ENCODE data around the gene NEB.

NEB gene

DNA sequence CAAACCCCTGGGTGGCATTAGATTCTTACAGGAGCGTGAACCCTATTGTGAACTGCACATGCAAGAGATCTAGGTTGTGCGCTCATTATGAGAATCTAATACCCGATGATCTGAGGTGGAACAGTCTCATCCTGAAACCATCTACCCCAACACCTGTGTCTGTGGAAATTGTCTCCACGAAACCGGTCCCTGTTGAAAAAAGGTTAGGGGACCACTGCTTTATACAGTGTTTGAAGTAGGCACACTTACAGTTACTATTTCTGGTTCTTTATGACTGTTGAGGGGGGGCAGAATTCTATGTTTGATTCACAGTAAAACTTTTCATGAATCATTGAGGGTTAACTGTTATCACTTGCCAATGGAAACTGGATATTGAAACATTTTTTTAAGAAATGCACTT lies 252.5 kb downstream of the NEB start:
- DNase-seq (ENCODE audit: low read depth, low spot score): no peak

DNA sequence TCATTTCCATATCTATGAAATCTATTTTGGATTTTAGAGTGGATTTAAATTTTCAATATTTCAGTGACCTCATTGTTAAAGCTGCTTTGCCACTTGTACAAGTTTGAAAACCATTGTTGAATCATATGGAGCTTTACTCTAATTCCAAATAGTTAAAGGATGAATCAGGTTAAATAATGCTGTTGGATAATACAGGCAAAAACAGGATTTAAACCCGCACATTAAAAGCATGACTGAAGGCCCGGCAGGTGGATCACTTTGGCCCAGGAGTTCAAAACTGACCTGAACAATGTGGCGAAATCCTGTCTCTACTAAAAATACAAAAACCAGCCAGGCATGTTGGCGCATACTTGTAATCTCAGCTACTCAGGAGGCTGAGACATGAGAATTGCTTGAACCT lies 256.3 kb downstream of the NEB start:
- no peak for DNase-seq (ENCODE audit: low read depth, low spot score)

DNA sequence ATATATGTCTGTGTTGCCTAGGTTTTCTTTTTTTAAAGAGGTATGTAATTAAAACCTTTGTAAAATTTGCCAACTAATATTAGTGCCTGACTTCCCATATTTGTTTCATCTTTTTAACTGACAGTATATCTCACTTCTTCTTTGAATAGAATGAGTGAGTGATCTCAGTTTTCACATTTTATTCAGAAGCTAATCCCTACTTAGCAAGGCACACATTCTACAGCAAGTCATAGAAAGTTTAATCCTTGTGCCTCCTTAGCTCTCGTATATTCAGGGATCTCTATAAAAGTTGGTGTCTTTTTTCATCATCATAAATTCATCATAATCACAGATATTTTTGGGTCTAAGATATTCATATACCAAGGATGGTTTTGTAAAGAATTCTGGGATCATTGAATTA lies 258.0 kb downstream of the NEB start:
- DNase-seq (ENCODE audit: low read depth, low spot score): no peak

GRCh38 chr2:151475071-151475470 lies 259.2 kb downstream of the NEB start:
- DNase-seq (ENCODE audit: low read depth, low spot score): no peak

- no peak for DNase-seq (ENCODE audit: low read depth, low spot score)
Observed at GRCh38 chr2:151472966-151473365, 261.3 kb downstream of the NEB start.

- no peak for DNase-seq (ENCODE audit: low read depth, low spot score)
Observed at GRCh38 chr2:151470556-151470955, 263.7 kb downstream of the NEB start.

GRCh38 chr2:151465771-151466170 lies 268.5 kb downstream of the NEB start:
- no peak for DNase-seq (ENCODE audit: low read depth, low spot score)

GRCh38 chr2:151459358-151459757 lies 274.9 kb downstream of the NEB start:
- DNase-seq (ENCODE audit: low read depth, low spot score): no peak

GRCh38 chr2:151439127-151439526 lies 295.1 kb downstream of the NEB start:
- DNase-seq (ENCODE audit: low read depth, low spot score): no peak

DNA sequence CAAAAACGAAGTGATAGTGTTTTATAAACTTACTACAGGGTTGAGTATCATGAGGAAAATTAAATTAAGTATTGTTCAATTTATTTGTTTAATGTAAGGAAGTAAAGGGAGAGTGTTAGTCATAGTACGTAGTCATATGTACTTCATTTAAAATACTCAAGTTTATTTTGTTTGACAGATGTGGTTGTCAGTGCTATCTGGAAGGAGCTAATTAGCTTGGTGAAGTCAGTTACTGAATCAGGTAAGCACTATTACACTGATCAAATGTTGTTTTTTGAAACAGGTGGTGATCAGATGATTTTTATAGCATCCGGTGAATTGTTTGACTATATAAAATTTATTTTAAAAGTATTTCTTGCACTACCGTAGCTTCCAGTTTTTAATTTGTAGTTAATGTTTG lies 295.8 kb downstream of the NEB start:
- no peak for DNase-seq (ENCODE audit: low read depth, low spot score)

DNA sequence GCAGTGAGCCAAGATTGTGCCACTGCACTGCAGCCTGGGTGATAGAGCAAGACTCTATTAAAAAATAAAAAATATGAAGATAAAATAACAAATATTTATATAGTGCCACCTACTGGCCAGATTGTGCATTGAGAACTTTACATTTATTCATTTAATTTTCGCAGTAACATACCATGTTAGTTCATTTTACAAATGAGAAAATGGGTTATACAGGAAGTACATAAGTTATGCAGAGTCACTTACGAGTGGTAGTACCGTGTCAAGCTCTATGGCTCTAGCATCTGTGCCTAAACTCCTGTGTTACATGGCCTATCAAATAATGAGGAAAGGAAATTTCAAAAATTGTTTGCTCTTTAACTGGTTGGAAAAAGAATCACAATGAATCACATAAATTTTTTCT lies 296.6 kb downstream of the NEB start:
- DNase-seq (ENCODE audit: low read depth, low spot score): peak; percentile 15
